GM12878 (cell line): ENCODE results near the gene SOCS4. TPM values are rescaled to one million over a fixed set of nuclear protein-coding genes. Genes with fewer than 3 reads are reported as not detected.
A peak's percentile ranks its signal among the peaks of the same experiment; 100 is the strongest.

Experiments used
- BHLHE40 ChIP-seq, 2 experiments: fragments of 450-650 bp in 1 of 2; IDR thresholded peaks; 2 replicates each; pipeline ENCODE4 v1.6.1; 2011 to 2017; ENCODE audit warnings: low read depth in 2 of 2, borderline replicate concordance in 1 of 2, improper control_type of control experiment in 1 of 2, low read length in 1 of 2, mild to moderate bottlenecking in 1 of 2
- E2F4 ChIP-seq: IDR thresholded peaks from 2 replicates; pipeline ENCODE4 v1.6.1; 2012; ENCODE audit warnings: low read depth, low read length, improper control_type of control experiment
- IRF3 ChIP-seq: fragments of 450-650 bp; IDR thresholded peaks from 2 replicates; pipeline ENCODE4 v1.6.1; 2014; ENCODE audit warnings: mild to moderate bottlenecking
- MYC ChIP-seq: IDR thresholded peaks from 2 replicates; pipeline ENCODE4 v1.6.1; 2011; ENCODE audit warnings: mild to moderate bottlenecking, low read length, moderate library complexity, inconsistent platforms; ENCODE audit not compliant: insufficient read depth, insufficient replicate concordance, insufficient read length, severe bottlenecking
- NKRF ChIP-seq: fragments of 450-650 bp; conservative IDR thresholded peaks from 2 replicates; pipeline ENCODE4 v1.6.1; 2017; ENCODE audit warnings: mild to moderate bottlenecking, moderate library complexity
- PKNOX1 ChIP-seq: fragments of 450-650 bp; IDR thresholded peaks from 2 replicates; pipeline ENCODE4 v1.6.1; 2016; ENCODE audit warnings: mild to moderate bottlenecking
- REST ChIP-seq: IDR thresholded peaks from 2 replicates; pipeline ENCODE4 v1.6.1; 2012; ENCODE audit warnings: mild to moderate bottlenecking, low read depth, low read length
- SMARCA5 ChIP-seq: fragments of 450-650 bp; IDR thresholded peaks from 2 replicates; pipeline ENCODE4 v1.6.1; 2017; ENCODE audit warnings: mild to moderate bottlenecking
- SP1 ChIP-seq: IDR thresholded peaks from one replicate; pipeline ENCODE4 v1.6.1; 2011; ENCODE audit warnings: low read depth, low read length
- SPI1 ChIP-seq: IDR thresholded peaks from 2 replicates; pipeline ENCODE4 v1.6.1; 2011; ENCODE audit warnings: low read depth, mild to moderate bottlenecking, low read length, moderate library complexity, borderline replicate concordance; ENCODE audit not compliant: insufficient read depth
- TCF3 ChIP-seq: IDR thresholded peaks from 2 replicates; pipeline ENCODE4 v1.6.1; 2012; ENCODE audit warnings: low read depth, mild to moderate bottlenecking, low read length, borderline replicate concordance; ENCODE audit not compliant: insufficient read depth
- TCF7 ChIP-seq: IDR thresholded peaks from 2 replicates; pipeline ENCODE4 v1.6.1; 2014; ENCODE audit warnings: antibody characterized with exemption, borderline replicate concordance
- ZBTB40 ChIP-seq: fragments of 450-650 bp; IDR thresholded peaks from 2 replicates; pipeline ENCODE4 v1.6.1; 2016; ENCODE audit warnings: mild to moderate bottlenecking, moderate library complexity, borderline replicate concordance
- ZNF217 ChIP-seq: fragments of 450-650 bp; IDR thresholded peaks from 2 replicates; pipeline ENCODE4 v1.6.1; 2017; ENCODE audit warnings: antibody characterized with exemption, mild to moderate bottlenecking
- polyA plus RNA-seq, 11 experiments: library from polyadenylated mRNA; depleted of rRNA in 4 of 11; unstranded in 6 of 11; stranded (reverse) in 5 of 11; fragments of >200 nt; fragmentation: Nextera tagmentation in 4 of 11; fragmentation: Illumina TruSeq in 1 of 11; extraction: Ambion mirVana in 4 of 11; extraction: Trizol in 1 of 11; gene quantifications; 1 replicate in 1 of 11; 2 replicates in 10 of 11; pipeline versions ENCODE4 v1.2.1 to v1.2.3, GENCODE V29; 2011 to 2016; ENCODE audit warnings: inconsistent platforms in 2 of 11, missing spikeins in 2 of 11, low read depth in 1 of 11
- total RNA-seq, 4 experiments: library from RNA; depleted of rRNA in 3 of 4; stranded (reverse); fragments of >200 nt in 3 of 4; fragmentation: Illumina TruSeq in 1 of 4; extraction: Trizol in 1 of 4; gene quantifications; 2 replicates each; pipeline versions ENCODE4 v1.2.1 to v1.2.3, GENCODE V29; 2013 to 2021

The SOCS4 gene
- total and polyA plus RNA-seq, 10 of the 15 experiments (the other 5 are each of a cell fraction or from before 2014, with no cell fraction given) = 5.7 to 31.5 (median 20.8) TPM

GRCh38 chr14:55026793-55027561 lies at the start of gene SOCS4, which contains the start of gene WDHD1 (continued):
- TF ChIP-seq ZBTB40 = peak; percentile 65; the same call in 1 of the 2 replicates
- TF ChIP-seq TCF7 = no peak
- peak; percentile 53 to 72; a peak in 3 of 4 replicates for TF ChIP-seq BHLHE40 (IDR thresholded peaks at IDR 0.05; ENCODE audit: borderline replicate concordance in 1 of 2, low read depth in 2 of 2, low read length in 1 of 2)
- TF ChIP-seq REST = 0 out of 2 replicates have a peak, but pooled peaks have one; percentile 13
- TF ChIP-seq ZNF217 = peak; percentile 61; the same call in 1 of the 2 replicates
- TF ChIP-seq NKRF = peak; percentile 96
- peak; percentile 72 for TF ChIP-seq SPI1
- no peak for TF ChIP-seq IRF3
- peak; percentile 80 for TF ChIP-seq E2F4
- peak; percentile 89 for TF ChIP-seq MYC
- TF ChIP-seq SMARCA5 = peak; percentile 81
- TF ChIP-seq TCF3 = peak; percentile 74; the same call in 1 of the 2 replicates
- TF ChIP-seq PKNOX1 = peak; percentile 30
- no peak for TF ChIP-seq SP1
